ENCODE measurements around the gene GRAMD2B. TPM values are rescaled to one million over a fixed set of nuclear protein-coding genes. Genes with fewer than 3 reads are reported as not detected.
"Not testable (repeated sequence)": the region's sequence is repeated elsewhere in the genome, so short reads cannot be mapped to it uniquely, and the experiment has no call there.

The GRAMD2B gene
- total and polyA plus RNA-seq, 5 donors from 2014 or later: 6.5 to 16.8 (median 8.1) TPM

DNA sequence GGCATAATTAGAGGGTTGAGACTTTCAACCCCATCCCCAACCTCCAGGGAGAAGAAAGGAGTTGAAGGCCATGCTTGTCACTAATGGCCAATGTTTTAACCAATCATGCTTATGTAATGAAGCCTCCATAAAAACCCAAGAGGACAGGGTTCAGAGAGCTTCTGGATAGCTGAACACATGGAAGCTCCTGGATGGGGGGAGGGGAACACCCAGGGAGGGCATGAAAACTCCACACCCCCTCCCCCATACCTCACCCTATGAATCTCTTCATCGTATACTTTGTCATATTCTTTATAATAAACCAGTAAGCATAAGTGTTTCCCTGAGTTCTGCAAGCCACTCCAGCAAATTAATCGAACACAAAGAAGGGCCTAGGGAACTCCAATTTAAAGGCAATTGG is 90.1 kb downstream of the GRAMD2B start:
- Histone ChIP-seq H3K4me3 (ENCODE audit: low read depth, low read length) (no peak overlapping the region), H3K27ac (ENCODE audit: insufficient read depth, low read length, poor library complexity, severe bottlenecking) (no peak overlapping the region), H3K9me3 (ENCODE audit: control insufficient read depth in 2 of 2, low read length in 2 of 2) (no peaks in the 10 kb centered on the region), H3K27me3 (ENCODE audit: control insufficient read depth, insufficient read depth, low read length) (no peaks in the 10 kb centered on the region), H3K36me3 (ENCODE audit: control insufficient read depth, insufficient read depth, low read length) (no peaks in the 10 kb centered on the region), H3K4me1 (ENCODE audit: control insufficient read depth, insufficient read depth, low read length, poor library complexity, severe bottlenecking) (peaks cover 17% of the 10 kb centered on the region)
- no peak for ATAC-seq (ENCODE audit: low read depth in 2 of 2)
- Mint-ChIP-seq H3K27ac (no peak overlapping the region), H3K9me3 (peaks cover 0 to 3% (median 0%) of the 10 kb centered on the region in 7 donors), H3K4me3 (no peak overlapping the region), H3K4me1 (peaks cover 9 to 29% (median 16%) of the 10 kb centered on the region in 4 donors), H3K27me3 (peaks cover 12% of the 10 kb centered on the region), H3K36me3 (no peaks in the 10 kb centered on the region)
- no peak for DNase-seq

DNA sequence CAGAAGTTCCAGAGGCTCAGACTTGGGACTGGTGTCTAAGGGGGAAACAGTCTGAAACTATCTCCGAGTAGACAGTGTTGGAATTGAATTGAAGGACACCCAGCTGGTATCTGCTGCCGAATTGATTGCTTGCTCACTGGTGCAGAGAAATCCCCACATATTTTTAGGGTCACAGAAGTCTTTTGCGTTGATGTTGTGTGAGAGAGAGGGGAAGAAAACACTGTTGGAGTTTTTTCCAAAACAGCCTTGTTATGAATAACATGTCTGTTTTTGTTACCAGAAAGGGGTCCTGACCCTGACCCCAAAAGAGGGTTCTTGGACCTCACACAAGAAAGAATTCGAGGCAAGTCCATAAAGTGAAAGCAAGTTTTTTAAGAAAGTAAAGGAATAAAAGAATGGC is 90.5 kb downstream of the GRAMD2B start:
- peaks cover 13% of the 10 kb centered on the region for H3K4me1 ChIP-seq (ENCODE audit: control insufficient read depth, insufficient read depth, low read length, poor library complexity, severe bottlenecking)
- peaks cover 0 to 3% (median 0%) of the 10 kb centered on the region in 7 donors for H3K9me3 Mint-ChIP-seq
- no peaks in the 10 kb centered on the region for H3K27me3 ChIP-seq (ENCODE audit: control insufficient read depth, insufficient read depth, low read length)
- H3K27ac ChIP-seq (ENCODE audit: insufficient read depth, low read length, poor library complexity, severe bottlenecking): no peak overlapping the region
- H3K4me3 Mint-ChIP-seq: no peak overlapping the region
- ATAC-seq (ENCODE audit: low read depth in 2 of 2) (no peak), DNase-seq (no peak)
- H3K36me3 Mint-ChIP-seq: no peaks in the 10 kb centered on the region
- H3K9me3 ChIP-seq (ENCODE audit: control insufficient read depth in 2 of 2, low read length in 2 of 2): no peaks in the 10 kb centered on the region
- no peak overlapping the region for H3K4me3 ChIP-seq (ENCODE audit: low read depth, low read length)
- no peaks in the 10 kb centered on the region for H3K36me3 ChIP-seq (ENCODE audit: control insufficient read depth, insufficient read depth, low read length)
- peaks cover 14% of the 10 kb centered on the region for H3K27me3 Mint-ChIP-seq
- no peak overlapping the region for H3K27ac Mint-ChIP-seq
- peaks cover 5 to 25% (median 13%) of the 10 kb centered on the region in 4 donors for H3K4me1 Mint-ChIP-seq

DNA sequence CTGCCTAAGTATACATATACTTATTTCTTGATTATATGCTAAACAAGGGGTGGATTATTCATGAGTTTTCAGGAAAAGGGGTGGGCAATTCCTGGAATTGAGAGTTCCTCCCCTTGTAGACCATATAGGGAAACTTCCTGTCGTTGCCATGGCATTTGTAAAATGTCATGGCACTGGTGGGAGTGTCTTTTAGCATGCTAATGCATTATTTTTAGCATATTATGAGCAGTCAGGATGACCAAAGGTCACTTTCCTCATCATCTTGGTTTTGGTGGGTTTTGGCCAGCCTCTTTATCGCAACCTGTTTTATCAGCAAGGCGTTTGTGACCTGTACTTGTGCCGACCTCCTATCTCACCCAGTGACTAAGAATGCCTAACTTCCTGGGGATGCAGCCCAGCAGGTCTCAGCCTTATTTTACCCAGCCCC is 90.9 kb downstream of the GRAMD2B start:
- Histone ChIP-seq H3K27me3 (ENCODE audit: control insufficient read depth, insufficient read depth, low read length) (no peaks in the 10 kb centered on the region), H3K4me3 (ENCODE audit: low read depth, low read length) (no peak overlapping the region), H3K9me3 (ENCODE audit: control insufficient read depth in 2 of 2, low read length in 2 of 2) (no peaks in the 10 kb centered on the region), H3K27ac (ENCODE audit: insufficient read depth, low read length, poor library complexity, severe bottlenecking) (no peak overlapping the region), H3K36me3 (ENCODE audit: control insufficient read depth, insufficient read depth, low read length) (no peaks in the 10 kb centered on the region), H3K4me1 (ENCODE audit: control insufficient read depth, insufficient read depth, low read length, poor library complexity, severe bottlenecking) (peaks cover 8% of the 10 kb centered on the region)
- Mint-ChIP-seq H3K4me1 (peaks cover under 1 to 20% (median 8%) of the 10 kb centered on the region in 4 donors), H3K4me3 (no peak overlapping the region), H3K9me3 (peaks cover 0 to 3% (median 0%) of the 10 kb centered on the region in 7 donors), H3K27me3 (peaks cover 14% of the 10 kb centered on the region), H3K36me3 (no peaks in the 10 kb centered on the region), H3K27ac (no peak overlapping the region)
- no peak for ATAC-seq (ENCODE audit: low read depth in 2 of 2)
- DNase-seq: peak in 1 of 3 donors; percentile 21

DNA sequence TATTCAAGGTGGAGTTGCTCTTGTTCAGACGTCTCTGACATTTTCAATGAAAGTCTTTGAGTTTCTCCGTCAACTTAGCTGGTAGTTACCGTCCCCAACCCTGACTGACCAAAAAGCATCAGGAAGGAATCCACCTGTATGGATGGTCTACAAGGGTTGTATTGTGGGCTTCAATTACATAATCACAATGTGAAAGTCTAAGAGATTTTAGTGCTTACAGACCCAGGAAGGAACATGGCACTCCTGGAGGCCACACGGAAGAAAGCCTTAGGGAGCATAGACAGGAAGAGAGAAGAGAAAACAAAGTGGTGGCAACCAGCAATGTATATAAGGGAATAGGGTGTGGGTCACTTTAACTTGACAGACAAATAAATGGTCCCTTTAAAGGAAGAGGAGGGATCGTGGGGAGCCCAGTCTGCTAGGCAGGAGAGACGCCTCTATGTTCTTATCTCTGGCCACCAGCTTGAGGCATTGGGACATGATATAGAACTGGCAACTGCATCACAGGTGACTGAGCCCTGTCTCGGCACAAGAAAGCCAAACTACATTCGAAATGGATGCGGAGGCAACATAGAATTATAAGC is 91.4 kb downstream of the GRAMD2B start:
- Histone ChIP-seq H3K4me1 (ENCODE audit: control insufficient read depth, insufficient read depth, low read length, poor library complexity, severe bottlenecking) (peaks cover 5% of the 10 kb centered on the region), H3K27me3 (ENCODE audit: control insufficient read depth, insufficient read depth, low read length) (no peaks in the 10 kb centered on the region), H3K4me3 (ENCODE audit: low read depth, low read length) (no peak overlapping the region), H3K27ac (ENCODE audit: insufficient read depth, low read length, poor library complexity, severe bottlenecking) (no peak overlapping the region), H3K9me3 (ENCODE audit: control insufficient read depth in 2 of 2, low read length in 2 of 2) (no peaks in the 10 kb centered on the region), H3K36me3 (ENCODE audit: control insufficient read depth, insufficient read depth, low read length) (no peaks in the 10 kb centered on the region)
- peaks cover 14% of the 10 kb centered on the region for H3K27me3 Mint-ChIP-seq
- no peaks in the 10 kb centered on the region for H3K36me3 Mint-ChIP-seq
- H3K9me3 Mint-ChIP-seq: peaks cover 0 to 3% (median 0%) of the 10 kb centered on the region in 7 donors
- H3K27ac Mint-ChIP-seq: no peak overlapping the region
- ATAC-seq (ENCODE audit: low read depth in 2 of 2) (no peak), DNase-seq (no peak)
- peaks cover 0 to 17% (median 6%) of the 10 kb centered on the region in 4 donors for H3K4me1 Mint-ChIP-seq
- H3K4me3 Mint-ChIP-seq: no peak overlapping the region

DNA sequence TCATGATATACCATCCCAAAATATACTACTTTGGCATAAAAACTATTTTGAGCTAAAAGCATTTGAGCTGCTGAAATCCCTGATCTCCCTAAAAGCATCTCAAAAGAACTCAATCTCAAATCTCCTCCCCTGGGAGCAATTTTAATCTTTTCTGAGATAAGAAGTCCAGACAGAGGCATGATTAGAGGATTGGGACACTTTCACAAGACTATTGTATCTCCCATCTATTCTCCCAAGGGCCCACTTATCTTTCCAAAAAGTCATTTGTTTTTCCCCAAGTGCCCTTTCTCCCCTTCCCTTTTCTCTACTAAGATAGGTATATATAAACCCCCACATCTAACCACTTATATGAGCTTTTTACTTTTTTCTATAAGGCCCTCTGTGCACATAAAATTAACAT is 92.1 kb downstream of the GRAMD2B start:
- Histone ChIP-seq H3K4me1 (ENCODE audit: control insufficient read depth, insufficient read depth, low read length, poor library complexity, severe bottlenecking) (peaks cover 3% of the 10 kb centered on the region), H3K9me3 (ENCODE audit: control insufficient read depth in 2 of 2, low read length in 2 of 2) (no peaks in the 10 kb centered on the region), H3K36me3 (ENCODE audit: control insufficient read depth, insufficient read depth, low read length) (no peaks in the 10 kb centered on the region), H3K4me3 (ENCODE audit: low read depth, low read length) (no peak overlapping the region), H3K27me3 (ENCODE audit: control insufficient read depth, insufficient read depth, low read length) (no peaks in the 10 kb centered on the region), H3K27ac (ENCODE audit: insufficient read depth, low read length, poor library complexity, severe bottlenecking) (no peak overlapping the region)
- no peak for ATAC-seq (ENCODE audit: low read depth in 2 of 2)
- peaks cover 0 to 3% (median 0%) of the 10 kb centered on the region in 7 donors for H3K9me3 Mint-ChIP-seq
- peaks cover 14% of the 10 kb centered on the region for H3K27me3 Mint-ChIP-seq
- peaks cover 0 to 12% (median 4%) of the 10 kb centered on the region in 4 donors for H3K4me1 Mint-ChIP-seq
- no peak overlapping the region for H3K4me3 Mint-ChIP-seq
- H3K27ac Mint-ChIP-seq: no peak overlapping the region
- no peak for DNase-seq
- no peaks in the 10 kb centered on the region for H3K36me3 Mint-ChIP-seq

DNA sequence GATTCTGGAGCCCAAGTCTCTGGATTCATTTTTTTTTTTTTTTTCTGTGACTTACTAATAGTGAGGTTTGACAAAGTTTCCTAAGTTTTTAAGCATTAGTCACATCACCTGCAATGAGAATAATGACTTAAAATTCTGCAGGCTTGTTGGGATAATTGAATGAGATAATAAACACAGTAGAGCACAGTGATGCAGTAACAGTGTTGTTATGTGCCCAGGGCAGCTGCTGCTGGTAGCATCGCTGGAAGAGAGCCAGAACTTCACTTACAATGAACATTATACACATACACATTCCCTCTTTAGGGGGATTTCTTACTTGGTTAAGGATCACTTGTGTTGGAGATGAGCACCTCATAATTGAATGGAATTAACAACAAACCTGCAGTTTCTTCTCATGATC is 92.9 kb downstream of the GRAMD2B start:
- H3K4me1 Mint-ChIP-seq: peaks cover 0 to 4% (median 2%) of the 10 kb centered on the region in 4 donors
- no peak overlapping the region for H3K27ac Mint-ChIP-seq

DNA sequence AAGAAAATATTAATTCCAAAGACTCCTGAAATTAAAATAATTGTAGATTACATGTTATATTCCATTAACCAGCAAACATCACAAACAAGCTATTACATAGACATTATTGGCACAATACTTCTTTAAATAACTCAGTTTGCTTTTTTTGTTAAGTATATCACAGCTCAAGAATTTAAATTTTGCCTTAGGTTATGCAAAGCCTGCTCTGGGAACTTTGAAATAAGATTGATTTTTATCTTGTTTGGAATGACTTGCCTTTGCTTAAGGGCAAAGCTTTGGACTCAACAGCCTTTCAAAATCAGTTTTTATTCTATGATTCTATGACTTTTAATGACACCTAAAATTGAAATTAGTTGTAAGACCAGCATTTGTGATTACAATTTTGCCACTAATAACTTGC is 93.6 kb downstream of the GRAMD2B start:
- Mint-ChIP-seq H3K27me3 (peaks cover 14% of the 10 kb centered on the region), H3K4me3 (no peak overlapping the region), H3K36me3 (no peaks in the 10 kb centered on the region), H3K27ac (no peak overlapping the region), H3K4me1 (peaks cover 0 to 3% (median 1%) of the 10 kb centered on the region in 4 donors), H3K9me3 (peaks cover 0 to 3% (median 0%) of the 10 kb centered on the region in 7 donors)
- H3K9me3 ChIP-seq (ENCODE audit: control insufficient read depth in 2 of 2, low read length in 2 of 2): no peaks in the 10 kb centered on the region
- ATAC-seq (ENCODE audit: low read depth in 2 of 2) (no peak), DNase-seq (no peak)
- H3K4me3 ChIP-seq (ENCODE audit: low read depth, low read length): no peak overlapping the region
- H3K27me3 ChIP-seq (ENCODE audit: control insufficient read depth, insufficient read depth, low read length): no peaks in the 10 kb centered on the region
- H3K36me3 ChIP-seq (ENCODE audit: control insufficient read depth, insufficient read depth, low read length): no peaks in the 10 kb centered on the region
- H3K4me1 ChIP-seq (ENCODE audit: control insufficient read depth, insufficient read depth, low read length, poor library complexity, severe bottlenecking): no peaks in the 10 kb centered on the region
- no peak overlapping the region for H3K27ac ChIP-seq (ENCODE audit: insufficient read depth, low read length, poor library complexity, severe bottlenecking)

More for the DNA sequence above, 92.9 kb downstream of the GRAMD2B start:
- Mint-ChIP-seq H3K36me3 (no peaks in the 10 kb centered on the region), H3K4me3 (no peak overlapping the region), H3K9me3 (peaks cover 0 to 3% (median 0%) of the 10 kb centered on the region in 7 donors), H3K27me3 (peaks cover 14% of the 10 kb centered on the region)
- Histone ChIP-seq H3K36me3 (ENCODE audit: control insufficient read depth, insufficient read depth, low read length) (no peaks in the 10 kb centered on the region), H3K27ac (ENCODE audit: insufficient read depth, low read length, poor library complexity, severe bottlenecking) (no peak overlapping the region), H3K27me3 (ENCODE audit: control insufficient read depth, insufficient read depth, low read length) (no peaks in the 10 kb centered on the region), H3K9me3 (ENCODE audit: control insufficient read depth in 2 of 2, low read length in 2 of 2) (no peaks in the 10 kb centered on the region), H3K4me1 (ENCODE audit: control insufficient read depth, insufficient read depth, low read length, poor library complexity, severe bottlenecking) (no peaks in the 10 kb centered on the region), H3K4me3 (ENCODE audit: low read depth, low read length) (no peak overlapping the region)
- DNase-seq: no peak
- no peak for ATAC-seq (ENCODE audit: low read depth in 2 of 2)

DNA sequence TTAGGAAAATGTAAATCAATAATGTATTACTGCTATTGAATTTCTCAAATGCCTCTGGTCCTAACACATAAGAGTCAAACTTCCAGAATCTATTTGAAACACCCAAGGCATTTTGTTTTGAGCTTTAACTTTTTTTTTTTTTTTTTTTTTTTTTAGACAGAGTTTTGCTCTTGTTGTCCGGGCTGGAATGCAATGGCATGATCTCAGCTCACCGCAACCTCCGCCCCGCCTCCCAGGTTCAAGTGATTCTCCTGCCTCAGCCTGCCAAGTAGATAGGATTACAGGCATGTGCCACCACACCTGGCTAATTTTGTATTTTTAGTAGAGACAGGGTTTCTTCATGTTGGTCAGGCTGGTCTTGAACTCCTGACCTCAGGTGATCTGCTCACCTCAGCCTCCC is 96.0 kb downstream of the GRAMD2B start:
- not testable (repeated sequence) for H3K36me3 Mint-ChIP-seq; H3K36me3 ChIP-seq (ENCODE audit: control insufficient read depth, insufficient read depth, low read length); DNase-seq; H3K4me3 ChIP-seq (ENCODE audit: low read depth, low read length); H3K9me3 ChIP-seq (ENCODE audit: control insufficient read depth in 2 of 2, low read length in 2 of 2); ATAC-seq (ENCODE audit: low read depth in 2 of 2); H3K9me3 Mint-ChIP-seq; H3K4me3 Mint-ChIP-seq; H3K27me3 ChIP-seq (ENCODE audit: control insufficient read depth, insufficient read depth, low read length); H3K4me1 ChIP-seq (ENCODE audit: control insufficient read depth, insufficient read depth, low read length, poor library complexity, severe bottlenecking); H3K27ac ChIP-seq (ENCODE audit: insufficient read depth, low read length, poor library complexity, severe bottlenecking); H3K27ac Mint-ChIP-seq; H3K4me1 Mint-ChIP-seq
- H3K27me3 Mint-ChIP-seq: peaks cover 16% of the 10 kb centered on the region

Measured in CD4-positive, CD25-positive, alpha-beta regulatory T cell (primary cell).